ENCODE measurements around the gene GRM4. TPM values are rescaled to one million over a fixed set of nuclear protein-coding genes. Genes with fewer than 3 reads are reported as not detected.
A peak's percentile ranks its signal among the peaks of the same experiment; 100 is the strongest.

The GRM4 gene
- total RNA-seq, 1 experiment from 2014 or later = 35.3 TPM

DNA sequence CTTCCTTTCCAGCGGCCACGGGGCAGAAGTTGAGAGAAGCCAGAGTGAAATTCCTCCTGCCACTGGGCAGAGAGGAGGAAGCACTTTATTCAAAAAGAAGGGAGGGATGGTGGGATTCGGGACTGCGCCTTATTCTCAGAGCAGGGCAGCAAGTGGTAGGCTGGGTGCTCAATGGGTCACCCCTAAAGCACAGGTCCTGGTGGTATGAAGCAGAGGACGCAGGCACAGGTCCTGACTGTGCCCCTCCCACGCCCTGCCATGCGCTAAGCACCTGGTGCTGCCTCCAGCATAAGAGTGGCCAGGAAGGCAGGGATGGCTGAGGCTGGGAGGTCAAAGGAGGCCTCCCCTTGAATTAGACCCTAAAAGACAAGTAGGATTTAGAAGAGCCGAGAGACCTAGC, 4.9 kb upstream of the GRM4 start:
- Histone ChIP-seq H3K36me3 (replicated peaks; ENCODE audit: control insufficient read depth, insufficient read depth, low read length) (no peaks in the 10 kb centered on the region), H3K4me3 (ENCODE audit: insufficient read depth, low read depth, low read length) (no peak overlapping the region), H3K27me3 (ENCODE audit: control insufficient read depth, insufficient read depth, low read length) (peaks cover 33% of the 10 kb centered on the region)
- peak; percentile 58 for DNase-seq

DNA sequence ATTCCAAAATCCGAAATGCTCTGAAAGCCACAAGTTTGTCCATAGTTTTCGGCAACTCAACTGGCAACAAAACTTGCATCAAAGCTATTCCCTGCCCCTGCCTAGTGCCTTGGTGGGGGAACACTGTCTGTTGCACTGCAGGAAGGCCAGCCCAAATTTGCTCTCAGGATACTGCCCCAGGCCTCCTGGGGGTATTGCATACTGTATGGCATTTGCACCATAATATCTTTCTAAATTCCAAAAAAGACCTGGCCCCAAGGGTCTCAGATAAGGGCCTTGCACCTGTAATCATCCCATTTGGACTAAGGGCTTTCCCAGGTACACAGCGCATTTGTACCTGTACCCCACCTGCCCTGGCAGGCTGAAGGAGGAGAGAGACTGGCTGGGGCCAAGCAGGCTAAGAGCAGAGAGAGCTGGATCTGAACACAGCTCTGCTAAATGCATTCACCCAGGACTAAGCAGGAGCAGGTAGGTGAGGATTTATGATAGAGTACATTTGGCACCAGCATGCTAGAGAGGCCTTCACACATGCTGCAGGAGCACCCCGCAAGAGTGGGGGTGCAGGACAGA, 4.0 kb upstream of the GRM4 start:
- Histone ChIP-seq H3K4me3 (ENCODE audit: insufficient read depth, low read depth, low read length) (no peak overlapping the region), H3K27me3 (ENCODE audit: control insufficient read depth, insufficient read depth, low read length) (peaks cover 37% of the 10 kb centered on the region), H3K36me3 (replicated peaks; ENCODE audit: control insufficient read depth, insufficient read depth, low read length) (no peaks in the 10 kb centered on the region)
- DNase-seq = peak; percentile 63

GRCh38 chr6:34149452-34149810, 3.5 kb upstream of the GRM4 start:
- DNase-seq = peak; percentile 63
- Histone ChIP-seq H3K4me3 (ENCODE audit: insufficient read depth, low read depth, low read length) (no peak overlapping the region), H3K27me3 (ENCODE audit: control insufficient read depth, insufficient read depth, low read length) (peaks cover 40% of the 10 kb centered on the region)

DNA sequence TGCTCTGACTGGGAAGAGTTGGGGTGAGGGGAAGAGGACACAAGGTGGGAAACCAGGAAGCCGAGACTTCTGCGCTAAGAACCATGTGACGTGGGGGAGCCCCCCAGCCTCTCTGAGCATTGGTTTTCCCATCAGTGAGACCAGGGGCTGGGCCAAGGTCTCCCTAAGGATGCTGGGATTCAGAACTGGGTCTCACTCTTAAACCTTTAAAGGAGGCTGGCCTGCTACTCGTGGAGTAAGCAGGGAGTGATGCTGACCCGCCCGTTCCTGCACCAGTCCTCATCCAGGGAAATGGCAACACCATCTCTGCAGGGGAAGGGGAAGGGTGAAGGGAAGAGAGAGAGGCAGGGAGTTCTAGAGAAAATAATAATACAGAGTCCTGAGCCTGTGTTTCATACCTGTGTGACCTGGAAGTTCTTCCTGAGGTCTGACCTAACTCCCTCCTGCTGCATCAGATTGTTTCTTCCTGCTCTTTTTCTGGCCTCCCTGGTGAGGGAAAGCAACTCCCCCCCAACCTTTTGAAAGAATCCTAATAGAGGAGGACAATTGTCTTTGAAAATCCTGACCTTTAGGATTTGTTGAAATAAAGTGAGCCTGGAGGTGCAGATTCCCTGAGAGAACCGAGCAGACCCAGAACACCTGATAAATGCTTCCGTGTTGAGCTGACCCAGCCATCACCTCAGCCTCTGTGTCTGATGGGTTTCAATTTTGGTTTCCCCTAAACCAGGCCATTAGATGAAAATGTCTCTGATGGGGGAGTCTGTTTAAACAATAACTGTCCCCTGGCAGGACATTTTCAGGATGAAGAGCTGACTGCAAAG, 3.0 kb upstream of the GRM4 start:
- H3K27me3 ChIP-seq (ENCODE audit: control insufficient read depth, insufficient read depth, low read length) = peaks cover 40% of the 10 kb centered on the region
- DNase-seq = no peak
- H3K4me3 ChIP-seq (ENCODE audit: insufficient read depth, low read depth, low read length) = no peak overlapping the region
- no peaks in the 10 kb centered on the region for H3K36me3 ChIP-seq (replicated peaks; ENCODE audit: control insufficient read depth, insufficient read depth, low read length)

More at GRCh38 chr6:34149452-34149810, 3.5 kb upstream of the GRM4 start:
- no peaks in the 10 kb centered on the region for H3K36me3 ChIP-seq (replicated peaks; ENCODE audit: control insufficient read depth, insufficient read depth, low read length)

DNA sequence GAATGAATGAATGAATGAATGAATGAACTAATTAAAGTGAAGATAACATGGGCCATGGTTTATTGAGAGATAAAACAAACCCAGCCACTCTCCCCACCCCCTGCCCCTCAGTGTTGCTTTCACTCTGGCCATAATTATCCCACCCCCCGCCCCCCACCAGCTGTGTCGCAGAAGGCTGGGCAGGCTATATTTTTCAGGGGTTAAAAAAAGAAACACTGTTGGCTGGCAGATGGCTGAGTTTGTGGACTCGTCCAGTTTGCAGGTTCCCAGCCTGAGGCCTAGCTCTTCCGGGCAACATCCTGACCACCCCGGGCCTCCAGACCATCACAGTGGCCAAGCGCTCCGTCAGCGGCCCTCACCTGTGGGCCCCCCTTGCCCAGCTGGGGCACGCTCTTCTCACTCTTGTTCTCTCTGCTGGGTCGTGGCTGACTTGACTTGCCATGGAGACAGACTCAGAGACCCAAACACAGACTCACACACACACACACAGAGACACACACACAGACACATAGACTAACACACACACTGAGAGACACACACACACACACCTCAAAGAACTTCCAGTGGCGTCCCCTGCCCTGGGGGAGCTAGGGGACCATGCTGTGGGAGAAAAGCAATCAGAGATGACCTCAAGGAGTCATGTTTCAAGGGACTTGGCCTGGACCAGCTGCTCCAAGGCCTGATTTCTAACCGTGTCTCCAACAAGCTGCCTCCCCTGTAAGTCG, 2.2 kb upstream of the GRM4 start:
- DNase-seq = peak; percentile 40
- Histone ChIP-seq H3K36me3 (replicated peaks; ENCODE audit: control insufficient read depth, insufficient read depth, low read length) (no peaks in the 10 kb centered on the region), H3K27me3 (ENCODE audit: control insufficient read depth, insufficient read depth, low read length) (peaks cover 44% of the 10 kb centered on the region)

GRCh38 chr6:34146801-34147592, 1.1 kb upstream of the GRM4 start:
- no peaks in the 10 kb centered on the region for H3K36me3 ChIP-seq (replicated peaks; ENCODE audit: control insufficient read depth, insufficient read depth, low read length)
- no peak overlapping the region for H3K4me3 ChIP-seq (ENCODE audit: insufficient read depth, low read depth, low read length)
- H3K27me3 ChIP-seq (ENCODE audit: control insufficient read depth, insufficient read depth, low read length) = peaks cover 43% of the 10 kb centered on the region
- DNase-seq = peak; percentile 16

More for the DNA sequence above, 2.2 kb upstream of the GRM4 start:
- no peak overlapping the region for H3K4me3 ChIP-seq (ENCODE audit: insufficient read depth, low read depth, low read length)

- peak; percentile 92 for DNase-seq
- H3K4me3 ChIP-seq (ENCODE audit: insufficient read depth, low read depth, low read length) = peak overlapping the region; percentile 80
- H3K27me3 ChIP-seq (ENCODE audit: control insufficient read depth, insufficient read depth, low read length) = peaks cover 39% of the 10 kb centered on the region
- no peaks in the 10 kb centered on the region for H3K36me3 ChIP-seq (replicated peaks; ENCODE audit: control insufficient read depth, insufficient read depth, low read length)
Measured at GRCh38 chr6:34145161-34146020, 496 bp downstream of the GRM4 start.

- Histone ChIP-seq H3K27me3 (ENCODE audit: control insufficient read depth, insufficient read depth, low read length) (peaks cover 38% of the 10 kb centered on the region), H3K36me3 (replicated peaks; ENCODE audit: control insufficient read depth, insufficient read depth, low read length) (no peaks in the 10 kb centered on the region)
- DNase-seq = peak; percentile 81
Measured at GRCh38 chr6:34144581-34145160, 1.2 kb downstream of the GRM4 start.

DNA sequence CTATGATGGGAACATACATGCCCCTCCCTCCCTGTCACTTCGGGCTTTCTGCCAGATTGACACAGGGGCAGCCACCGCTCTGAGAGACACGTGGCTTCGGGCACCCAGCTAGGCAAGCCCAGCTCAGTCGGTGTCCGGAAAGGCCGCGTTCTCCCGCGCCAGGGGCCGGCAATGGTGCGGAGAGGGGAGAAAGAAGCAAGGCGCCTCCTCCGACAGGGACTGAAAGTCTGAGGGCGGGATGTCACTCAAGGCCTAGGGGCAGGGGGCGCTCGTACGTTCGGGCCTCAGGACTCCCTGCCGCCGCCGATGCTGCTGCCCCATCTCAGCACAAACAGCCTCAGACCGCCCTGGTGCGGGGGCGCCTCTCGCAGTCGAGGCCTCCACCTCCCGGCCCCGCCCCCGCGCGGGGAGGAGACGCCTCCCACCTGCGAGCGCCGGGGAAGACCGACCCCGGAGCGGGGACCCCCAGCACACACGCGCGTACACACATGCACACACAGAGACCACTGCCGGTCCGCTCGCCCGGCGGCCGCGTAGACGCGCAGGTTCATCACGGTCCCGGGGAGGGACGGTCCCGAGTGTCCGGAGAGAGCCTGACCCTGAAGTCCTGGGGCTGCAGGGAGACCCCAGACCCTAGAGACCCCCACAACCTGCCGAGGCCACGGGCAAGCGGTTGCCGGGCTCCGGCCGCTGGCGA, 1.9 kb downstream of the GRM4 start:
- peak; percentile 96 for DNase-seq
- H3K4me3 ChIP-seq (ENCODE audit: insufficient read depth, low read depth, low read length) = peak overlapping the region; percentile 80
- peaks cover 38% of the 10 kb centered on the region for H3K27me3 ChIP-seq (ENCODE audit: control insufficient read depth, insufficient read depth, low read length)
- H3K36me3 ChIP-seq (replicated peaks; ENCODE audit: control insufficient read depth, insufficient read depth, low read length) = no peaks in the 10 kb centered on the region

More at GRCh38 chr6:34144581-34145160, 1.2 kb downstream of the GRM4 start:
- H3K4me3 ChIP-seq (ENCODE audit: insufficient read depth, low read depth, low read length) = peak overlapping the region; percentile 80

- peak; percentile 75 for DNase-seq
- Histone ChIP-seq H3K36me3 (replicated peaks; ENCODE audit: control insufficient read depth, insufficient read depth, low read length) (no peaks in the 10 kb centered on the region), H3K27me3 (ENCODE audit: control insufficient read depth, insufficient read depth, low read length) (peaks cover 38% of the 10 kb centered on the region), H3K4me3 (ENCODE audit: insufficient read depth, low read depth, low read length) (peak overlapping the region; percentile 80)
Measured at GRCh38 chr6:34143196-34143883, 2.5 kb downstream of the GRM4 start.

DNA sequence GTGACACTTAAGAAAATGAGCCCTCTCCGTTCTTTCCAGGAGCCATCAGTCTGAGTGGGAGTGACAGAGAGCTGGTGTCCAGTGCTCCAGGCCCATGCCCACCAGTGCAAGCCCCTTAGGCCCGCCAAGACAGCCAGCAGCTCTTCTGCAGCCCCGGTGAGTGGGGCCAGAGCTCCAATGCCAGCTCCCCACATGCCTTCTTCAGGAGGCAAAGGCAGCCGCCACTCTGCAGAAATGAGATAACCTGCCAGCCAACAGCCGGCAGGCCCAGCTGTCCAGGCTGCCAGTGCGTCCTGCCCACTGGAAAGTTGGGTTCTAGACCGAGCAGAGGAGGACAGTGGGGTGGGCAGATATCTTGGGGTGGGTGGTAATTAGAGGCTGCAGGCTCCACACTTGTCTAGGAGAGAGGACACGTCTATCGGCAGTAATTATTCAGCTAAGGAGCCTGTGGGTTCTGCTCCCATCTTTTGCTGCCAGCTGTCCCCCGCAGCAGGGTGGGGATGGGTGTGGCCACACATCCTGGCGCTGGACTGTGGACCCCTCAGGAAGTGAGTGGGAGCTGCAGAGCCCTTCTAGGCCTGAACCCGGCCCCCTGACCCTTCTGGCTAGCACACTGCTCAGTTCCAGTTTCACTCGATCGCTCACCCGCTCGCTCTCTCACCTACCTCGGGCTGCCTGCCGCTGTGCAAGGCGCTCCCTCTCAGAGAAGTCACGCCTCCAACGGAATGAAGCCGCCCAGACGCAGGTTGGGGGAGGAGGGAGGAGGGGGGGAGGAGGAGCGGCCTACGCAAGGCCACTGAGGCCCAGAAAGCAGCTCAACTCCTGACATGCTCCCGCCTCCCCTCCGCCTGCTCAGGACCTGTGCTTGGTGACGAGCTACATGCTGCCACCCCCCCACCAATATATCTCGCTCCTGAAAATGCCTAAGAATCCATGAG, 3.6 kb downstream of the GRM4 start:
- no peak overlapping the region for H3K4me3 ChIP-seq (ENCODE audit: insufficient read depth, low read depth, low read length)
- DNase-seq = peak; percentile 91
- no peaks in the 10 kb centered on the region for H3K36me3 ChIP-seq (replicated peaks; ENCODE audit: control insufficient read depth, insufficient read depth, low read length)
- peaks cover 38% of the 10 kb centered on the region for H3K27me3 ChIP-seq (ENCODE audit: control insufficient read depth, insufficient read depth, low read length)

- Histone ChIP-seq H3K27me3 (ENCODE audit: control insufficient read depth, insufficient read depth, low read length) (peaks cover 21% of the 10 kb centered on the region), H3K36me3 (replicated peaks; ENCODE audit: control insufficient read depth, insufficient read depth, low read length) (no peaks in the 10 kb centered on the region), H3K4me3 (ENCODE audit: insufficient read depth, low read depth, low read length) (no peak overlapping the region)
- no peak for DNase-seq
Measured at GRCh38 chr6:34140075-34140474, 5.8 kb downstream of the GRM4 start.
